Measurements from ENCODE around the gene C3orf33.

- TF ChIP-seq POLR2A (IDR thresholded peaks at IDR 0.05) (no peak), CTCF (IDR thresholded peaks at IDR 0.05) (no peak)
These were observed 41.9 kb upstream of the C3orf33 start for GRCh38 chr3:155847993-155848392.

All from uterus (tissue), 2 donors.